HCT116 (cell line): ENCODE measurements around the gene PRND.
A peak's percentile ranks its signal among the peaks of the same experiment; 100 is the strongest.

Source experiments
- CEBPB ChIP-seq: IDR thresholded peaks from 2 replicates; pipeline ENCODE4 v1.6.1; 2012; ENCODE audit warnings: low read depth
- CTCF ChIP-seq, 3 experiments: fragments of 200-600 bp in 1 of 3; sonication (generic) in 1 of 3; IDR thresholded peaks in 2 of 3; conservative IDR thresholded peaks in 1 of 3; 2 replicates each; pipeline ENCODE4 v1.5.1; 2012 to 2017; ENCODE audit warnings: low read depth in 2 of 3, low read length in 2 of 3, antibody characterized with exemption in 1 of 3, borderline replicate concordance in 1 of 3, control low read depth in 1 of 3, mild to moderate bottlenecking in 1 of 3, mixed read lengths in 1 of 3, mixed run types in 1 of 3, moderate library complexity in 1 of 3; ENCODE audit not compliant: insufficient read depth in 1 of 3
- EGR1 ChIP-seq: IDR thresholded peaks from 2 replicates; pipeline ENCODE4 v1.6.1; 2012; ENCODE audit warnings: low read depth
- EZH2 ChIP-seq: fragments of 200-600 bp; sonication (generic); IDR thresholded peaks from 2 replicates; pipeline ENCODE4 v1.6.1; 2017; ENCODE audit warnings: antibody characterized with exemption, mixed run types
- POLR2A ChIP-seq: IDR thresholded peaks from 2 replicates; pipeline ENCODE4 v1.7.0; 2011; ENCODE audit warnings: borderline replicate concordance; ENCODE audit not compliant: insufficient read depth, insufficient read length; ENCODE audit errors: extremely low read depth
- POLR2AphosphoS5 ChIP-seq: IDR thresholded peaks from 2 replicates; pipeline ENCODE4 v1.6.1; 2011; ENCODE audit warnings: mild to moderate bottlenecking, low read depth, low read length, moderate library complexity
- REST ChIP-seq: IDR thresholded peaks from 2 replicates; pipeline ENCODE4 v1.6.1; 2012; ENCODE audit warnings: low read depth
- SIN3A ChIP-seq: IDR thresholded peaks from 2 replicates; pipeline ENCODE4 v1.6.1; 2012; ENCODE audit warnings: low read depth
- ZFX ChIP-seq: fragments of 450-650 bp; IDR thresholded peaks from 2 replicates; pipeline ENCODE4 v1.6.1; 2017
- ZNF274 ChIP-seq: fragments of 200-500 bp; sonication (Bioruptor generic); IDR thresholded peaks from 2 replicates; pipeline ENCODE4 v1.6.1; 2014; ENCODE audit warnings: mild to moderate bottlenecking, low read depth, low read length, inconsistent platforms
- TF ChIP-seq, protein P1 (sequence below): IDR thresholded peaks from 2 replicates; pipeline ENCODE4 v1.6.1; 2012

DNA sequence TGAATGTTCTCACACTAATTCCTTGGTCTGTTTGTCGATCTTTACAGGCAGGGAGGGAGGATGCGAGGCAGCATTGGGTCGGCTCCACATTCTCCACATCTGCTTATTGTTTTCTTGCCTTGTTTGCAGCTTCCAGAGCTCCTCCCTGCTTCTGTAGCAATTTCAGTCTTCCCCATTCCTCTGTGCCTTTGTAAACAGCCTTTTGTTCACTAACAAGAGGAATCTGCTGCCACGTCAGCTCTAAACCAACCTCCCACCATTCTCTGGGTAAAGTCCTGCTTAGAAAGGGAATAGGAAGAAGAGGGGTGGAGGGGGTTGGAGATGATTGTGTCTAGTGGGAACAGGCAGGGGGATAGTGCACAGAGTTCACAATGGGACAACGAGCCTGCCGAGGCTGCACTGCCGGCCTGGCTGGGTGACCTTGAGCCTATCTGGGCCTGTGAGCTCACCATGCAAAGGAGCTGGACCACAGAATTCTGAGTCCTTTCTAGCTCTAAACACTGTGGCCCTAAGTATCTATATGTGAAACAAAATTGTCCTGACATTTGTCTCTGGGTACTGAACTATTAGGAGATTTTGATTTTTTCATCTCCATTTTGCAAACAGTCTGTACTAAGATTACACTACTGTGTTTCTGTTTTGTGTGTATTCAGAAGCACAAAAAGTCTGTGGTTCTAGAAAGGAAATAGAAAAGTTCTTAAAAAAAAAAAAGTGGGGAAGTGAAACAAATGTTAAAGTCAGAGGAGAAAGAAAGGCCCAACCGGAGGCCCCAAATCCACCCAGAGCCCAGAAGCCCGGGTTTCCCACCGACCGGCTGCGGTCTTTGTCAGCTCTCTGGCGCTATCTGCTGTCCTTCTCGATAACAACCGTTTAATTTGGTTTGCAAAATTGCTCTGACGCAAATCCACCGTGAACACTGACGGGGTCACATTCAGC lies 1.4 kb upstream of the PRND start:
- TF ChIP-seq, protein P1, sequence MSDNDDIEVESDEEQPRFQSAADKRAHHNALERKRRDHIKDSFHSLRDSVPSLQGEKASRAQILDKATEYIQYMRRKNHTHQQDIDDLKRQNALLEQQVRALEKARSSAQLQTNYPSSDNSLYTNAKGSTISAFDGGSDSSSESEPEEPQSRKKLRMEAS = no peak
- peak; percentile 60 to 93 (median 74) for TF ChIP-seq CTCF (IDR thresholded peaks at IDR 0.05 in 2 of 3, conservative IDR thresholded peaks at IDR 0.05 in 1 of 3; ENCODE audit: borderline replicate concordance in 1 of 3, insufficient read depth in 1 of 3, low read depth in 2 of 3, low read length in 2 of 3)
- TF ChIP-seq SIN3A = no peak
- TF ChIP-seq ZFX = no peak
- TF ChIP-seq CEBPB = no peak
- TF ChIP-seq ZNF274 = no peak
- TF ChIP-seq POLR2A = no peak
- no peak for TF ChIP-seq REST
- TF ChIP-seq EZH2 = no peak
- TF ChIP-seq POLR2AphosphoS5 = no peak
- TF ChIP-seq EGR1 = no peak
